ENCODE measurements around the gene PRRT1.
A peak's percentile ranks its signal among the peaks of the same experiment; 100 is the strongest.

Gene PRRT1

GRCh38 chr6:32137454-32137853 lies 14.3 kb downstream of the PRRT1 start:
- Histone ChIP-seq H3K9me3 (no peaks in the 10 kb centered on the region), H3K27ac (no peak overlapping the region), H3K4me3 (ENCODE audit: low read depth in 1 of 2, low read length in 1 of 2) (no peak overlapping the region), H3K27me3 (peaks cover 40% of the 10 kb centered on the region), H3K36me3 (no peaks in the 10 kb centered on the region), H3K4me1 (ENCODE audit: control insufficient read depth in 1 of 2, insufficient read depth in 1 of 2, low read depth in 1 of 2, low read length in 1 of 2) (no peaks in the 10 kb centered on the region)
- TF ChIP-seq CTCF (IDR thresholded peaks at IDR 0.05): no peak

GRCh38 chr6:32133786-32134185 lies 18.0 kb downstream of the PRRT1 start:
- TF ChIP-seq CTCF (IDR thresholded peaks at IDR 0.05): no peak
- Histone ChIP-seq H3K4me3 (ENCODE audit: low read depth in 1 of 2, low read length in 1 of 2) (no peak overlapping the region), H3K27me3 (peaks cover 48% of the 10 kb centered on the region), H3K4me1 (ENCODE audit: control insufficient read depth in 1 of 2, insufficient read depth in 1 of 2, low read depth in 1 of 2, low read length in 1 of 2) (peaks cover 11 to 19% of the 10 kb centered on the region in 2 experiments), H3K36me3 (no peaks in the 10 kb centered on the region), H3K9me3 (no peaks in the 10 kb centered on the region), H3K27ac (no peak overlapping the region)

DNA sequence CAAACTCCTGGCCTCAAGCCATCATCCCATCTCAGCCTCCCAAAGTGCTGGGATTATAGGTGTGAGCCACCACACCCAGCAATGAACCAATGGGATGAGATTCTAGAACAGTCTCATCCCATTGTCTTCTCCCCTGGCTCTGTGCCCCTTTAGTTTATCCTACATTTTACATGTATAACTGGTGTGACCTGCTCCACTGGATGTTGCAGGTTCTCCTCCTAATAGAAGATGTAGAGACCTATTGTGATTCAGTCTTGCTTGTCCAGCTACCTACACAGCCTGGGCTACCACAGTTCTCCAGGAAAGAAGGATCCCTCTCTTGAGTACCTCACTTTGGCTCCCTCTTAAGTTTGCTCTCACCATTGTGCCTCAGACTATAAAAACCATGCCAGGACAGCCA lies 19.6 kb downstream of the PRRT1 start:
- H3K36me3 ChIP-seq: no peaks in the 10 kb centered on the region
- H3K4me3 ChIP-seq (ENCODE audit: low read depth in 1 of 2, low read length in 1 of 2): no peak overlapping the region
- peaks cover 23 to 32% of the 10 kb centered on the region in 2 experiments for H3K4me1 ChIP-seq (ENCODE audit: control insufficient read depth in 1 of 2, insufficient read depth in 1 of 2, low read depth in 1 of 2, low read length in 1 of 2)
- peaks cover 48% of the 10 kb centered on the region for H3K27me3 ChIP-seq
- H3K27ac ChIP-seq: no peak overlapping the region
- no peaks in the 10 kb centered on the region for H3K9me3 ChIP-seq
- no peak for TF ChIP-seq CTCF (IDR thresholded peaks at IDR 0.05)

DNA sequence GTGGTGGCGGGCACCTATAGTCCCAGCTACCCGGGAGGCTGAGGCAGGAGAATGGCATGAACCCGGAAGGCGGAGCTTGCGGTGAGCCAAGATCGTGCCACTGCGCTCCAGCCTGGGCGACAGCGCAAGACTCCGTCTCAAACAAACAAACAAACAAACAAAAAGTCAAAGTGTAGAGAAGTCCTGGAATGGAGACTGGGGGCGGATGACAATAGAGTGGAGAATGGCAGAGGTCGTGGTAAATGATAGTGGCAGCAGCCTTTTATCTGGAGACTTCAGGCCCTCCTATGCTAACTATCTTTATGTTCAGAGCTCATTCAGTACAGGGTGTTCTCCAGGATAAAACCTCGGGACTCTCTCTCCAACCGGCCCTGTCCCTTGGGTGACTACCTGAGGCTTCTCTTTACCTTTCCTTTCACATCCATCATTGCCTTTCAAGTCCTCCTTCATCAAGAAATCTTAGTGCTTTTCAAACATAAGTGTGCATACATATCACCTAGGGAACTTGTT lies 20.2 kb downstream of the PRRT1 start:
- peaks cover 48% of the 10 kb centered on the region for H3K27me3 ChIP-seq
- H3K4me3 ChIP-seq (ENCODE audit: low read depth in 1 of 2, low read length in 1 of 2): no peak overlapping the region
- H3K9me3 ChIP-seq: no peaks in the 10 kb centered on the region
- peaks cover 4% of the 10 kb centered on the region for H3K36me3 ChIP-seq
- no peak for TF ChIP-seq CTCF (IDR thresholded peaks at IDR 0.05)
- H3K4me1 ChIP-seq (ENCODE audit: control insufficient read depth in 1 of 2, insufficient read depth in 1 of 2, low read depth in 1 of 2, low read length in 1 of 2): peaks cover 27 to 35% of the 10 kb centered on the region in 2 experiments
- no peak overlapping the region for H3K27ac ChIP-seq

GRCh38 chr6:32129297-32130088 lies 22.2 kb downstream of the PRRT1 start:
- H3K9me3 ChIP-seq: no peaks in the 10 kb centered on the region

More at GRCh38 chr6:32129297-32130088, 22.2 kb downstream of the PRRT1 start:
- Histone ChIP-seq H3K27ac (peak overlapping the region; percentile 88), H3K27me3 (peaks cover 28% of the 10 kb centered on the region), H3K4me3 (ENCODE audit: low read depth in 1 of 2, low read length in 1 of 2) (peak overlapping the region; percentile 58 to 70), H3K36me3 (peaks cover 24% of the 10 kb centered on the region), H3K4me1 (ENCODE audit: control insufficient read depth in 1 of 2, insufficient read depth in 1 of 2, low read depth in 1 of 2, low read length in 1 of 2) (peaks cover 27 to 35% of the 10 kb centered on the region in 2 experiments)
- no peak for TF ChIP-seq CTCF (IDR thresholded peaks at IDR 0.05)
